Suppressor macrophage treated with lipopolysaccharide for 1 hour (primary cell): ENCODE results near the gene CYP27A1.

Experiments used
- DNase-seq, 3 donors: peaks; one replicate each; pipeline ENCODE4 v3.0.0-alpha.2; 2020 to 2022

CYP27A1 gene

GRCh38 chr2:218781691-218782527, at the start of gene CYP27A1:
Gene CYP27A1 (plus strand): TSS chr2:218782147. CDS start chr2:218782183, 36 bp downstream.
- DNase-seq, result peak; percentile 41 to 62 (median 43)

- no peak for DNase-seq
Observed at GRCh38 chr2:218732761-218733158, 49.2 kb upstream of the CYP27A1 start.

GRCh38 chr2:218733171-218734021, 48.6 kb upstream of the CYP27A1 start:
- DNase-seq, result peak; percentile 91 to 97 (median 95)

DNA sequence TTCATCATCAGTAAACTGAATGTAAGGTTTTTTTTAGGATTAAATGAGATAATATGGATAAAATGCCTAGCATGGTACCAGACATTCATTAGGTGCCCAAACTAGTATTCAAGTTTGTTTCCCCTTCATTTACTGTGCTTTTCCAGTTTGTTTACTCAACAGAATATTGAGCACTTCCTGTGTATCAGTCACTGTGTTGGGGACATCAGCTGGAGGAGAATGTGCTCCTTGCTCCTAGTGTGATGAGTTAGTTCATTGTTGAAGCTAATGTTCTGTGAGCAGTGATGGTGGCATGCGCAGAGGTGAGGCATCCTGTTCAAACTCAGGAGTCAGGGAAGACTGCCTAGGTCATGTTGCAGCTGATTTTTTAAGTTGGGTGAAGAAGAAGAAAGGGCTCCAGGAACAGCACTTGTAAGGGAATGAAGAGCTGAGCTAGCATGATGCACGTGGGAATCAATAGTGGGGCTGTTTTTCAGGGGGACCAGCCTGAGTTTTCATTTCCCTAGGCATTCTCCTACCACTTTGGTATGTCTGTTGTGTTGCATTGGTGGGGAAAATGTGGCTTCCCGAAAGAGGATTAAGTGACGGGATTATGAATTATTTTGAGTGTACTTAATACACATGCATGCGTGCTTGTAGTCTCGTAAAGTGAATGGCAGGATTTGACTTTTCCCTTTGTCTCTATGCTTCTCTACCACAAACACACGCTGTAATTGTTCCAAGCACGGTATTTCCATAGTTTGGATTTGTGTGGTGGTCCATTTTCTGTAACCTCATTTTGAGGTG, 47.6 kb upstream of the CYP27A1 start:
- DNase-seq, result peak in 1 of 3 donors; percentile 48

GRCh38 chr2:218736531-218736930, 45.4 kb upstream of the CYP27A1 start:
- no peak for DNase-seq

DNA sequence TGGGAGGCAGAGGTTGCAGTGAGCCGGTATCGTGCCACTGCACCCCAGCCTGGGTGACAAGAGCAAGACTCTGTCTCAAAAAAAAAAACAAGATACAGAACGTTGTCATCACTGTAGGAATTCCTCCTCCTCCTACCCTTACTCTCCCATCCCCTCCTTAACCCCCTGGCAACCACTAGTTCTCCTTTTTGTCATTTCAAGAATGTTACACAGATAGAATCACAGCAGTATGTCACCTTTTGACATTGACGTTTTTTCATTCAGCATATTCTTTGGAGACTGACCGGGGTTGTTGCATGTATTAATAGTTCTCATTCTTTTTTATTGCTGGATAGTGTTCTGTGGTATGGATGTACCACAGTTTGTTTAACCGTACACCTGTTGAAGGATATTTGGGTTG, 38.9 kb upstream of the CYP27A1 start:
- DNase-seq, result peak; percentile 71 to 85 (median 71)

DNA sequence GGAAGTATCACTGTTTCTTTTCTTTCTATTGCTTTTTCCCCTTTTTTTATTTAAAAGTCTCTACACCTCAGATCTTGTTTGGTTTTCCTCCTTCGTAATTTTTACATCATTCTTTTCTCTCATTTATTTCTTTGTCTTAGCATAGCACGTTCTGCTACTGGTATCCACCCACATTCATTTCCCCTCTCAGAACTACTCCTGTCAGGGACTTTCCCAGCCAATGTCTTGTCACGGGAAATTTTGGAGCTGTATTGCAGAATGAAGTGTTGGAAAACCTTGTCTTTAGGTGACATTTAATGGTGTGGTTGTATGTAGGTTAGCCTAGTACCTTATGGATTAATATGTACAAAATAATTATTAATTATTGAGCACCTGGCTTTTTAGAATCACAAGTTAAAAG, 37.3 kb upstream of the CYP27A1 start:
- peak; percentile 86 to 94 (median 94) for DNase-seq

DNA sequence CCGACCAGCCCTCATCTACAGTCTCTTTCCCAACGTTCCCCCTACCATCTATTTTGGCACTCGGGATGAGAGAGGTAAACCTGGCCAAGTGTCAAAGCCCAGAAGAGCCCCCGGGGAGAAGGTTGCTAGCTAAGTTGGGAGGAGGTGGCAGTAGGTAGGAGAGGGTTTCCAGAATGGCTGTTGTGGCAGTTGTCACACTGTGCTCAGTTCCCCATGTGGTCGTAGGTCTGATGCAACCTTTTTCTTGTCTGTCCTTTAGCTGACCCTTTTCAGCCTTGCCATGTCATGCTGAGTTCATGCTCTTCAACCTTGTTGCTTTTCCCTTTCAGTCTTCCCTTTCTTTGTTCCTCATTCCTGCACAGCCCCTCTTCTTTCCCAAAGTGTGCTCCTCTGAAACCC, 36.8 kb upstream of the CYP27A1 start:
- peak; percentile 90 to 94 (median 92) for DNase-seq

DNA sequence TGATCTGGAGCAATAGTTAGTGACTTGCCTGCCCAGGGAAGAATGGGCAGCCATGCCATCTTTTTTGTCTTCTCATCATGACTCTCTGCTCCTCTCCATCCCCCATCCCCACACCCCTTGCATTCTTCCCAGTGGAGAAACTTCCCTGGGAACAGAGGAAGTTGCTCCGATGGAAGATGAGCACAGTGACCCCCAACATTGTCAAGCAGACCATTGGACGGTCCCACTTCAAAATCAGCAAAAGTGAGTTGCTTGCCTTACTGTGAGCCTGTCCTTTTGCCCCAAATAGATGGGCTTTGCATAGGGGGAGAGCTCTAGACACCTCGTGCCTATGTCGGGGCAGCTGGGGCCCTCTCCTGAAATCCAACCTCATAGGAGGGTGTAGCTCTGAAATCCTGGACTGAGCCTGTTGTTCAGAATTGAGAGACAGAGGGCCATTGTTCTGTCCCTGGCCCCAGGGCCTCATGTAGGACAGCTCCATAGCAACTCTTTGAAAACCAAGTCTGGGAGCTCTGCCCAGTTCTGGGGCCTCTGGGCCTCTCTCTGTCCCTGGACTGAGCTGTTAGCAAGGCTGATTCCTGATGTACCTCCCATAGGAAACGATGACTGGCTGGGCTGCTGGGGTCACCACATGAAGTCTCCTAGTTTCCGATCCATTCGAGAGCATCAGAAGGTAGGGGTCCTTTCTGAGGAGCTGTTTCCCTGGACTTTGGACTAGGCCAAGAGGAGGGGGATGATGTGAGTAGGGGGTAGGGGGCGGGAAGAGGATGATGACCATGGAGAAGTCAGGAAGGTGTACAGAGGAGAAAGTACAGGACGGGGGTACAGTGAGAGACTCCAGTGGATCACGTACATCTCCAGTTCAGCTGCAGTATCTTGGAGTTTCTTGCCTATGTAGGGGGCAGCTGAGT, 36.1 kb upstream of the CYP27A1 start:
- no peak for DNase-seq

GRCh38 chr2:218746470-218746795, 35.5 kb upstream of the CYP27A1 start:
- peak in 1 of 3 donors; percentile 17 for DNase-seq

GRCh38 chr2:218746960-218747359, 35.0 kb upstream of the CYP27A1 start:
- DNase-seq, result peak in 1 of 3 donors; percentile 5

- DNase-seq, result peak in 1 of 3 donors; percentile 19
Observed at GRCh38 chr2:218748741-218749441, 33.1 kb upstream of the CYP27A1 start.

DNA sequence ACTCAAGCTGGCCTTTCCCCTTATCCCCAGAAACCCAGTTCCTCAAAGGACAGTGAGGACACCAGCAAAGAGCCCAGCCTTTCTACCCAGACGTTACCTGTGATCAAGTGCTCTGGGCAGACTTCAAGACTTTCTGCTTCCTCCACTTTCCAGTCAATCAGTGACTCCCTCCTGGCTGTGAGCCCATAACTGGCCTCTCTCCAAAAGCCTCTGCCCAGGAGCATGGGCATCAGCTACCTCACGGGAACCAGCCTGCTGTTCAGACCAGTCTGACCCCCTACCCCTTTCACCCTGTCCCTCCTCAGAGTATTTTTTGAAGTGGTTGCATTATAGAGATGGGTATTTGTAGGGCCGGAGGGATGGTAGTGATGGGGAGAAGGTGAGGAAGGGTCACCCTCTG, 27.7 kb upstream of the CYP27A1 start:
- peak in 1 of 3 donors; percentile 3 for DNase-seq

DNA sequence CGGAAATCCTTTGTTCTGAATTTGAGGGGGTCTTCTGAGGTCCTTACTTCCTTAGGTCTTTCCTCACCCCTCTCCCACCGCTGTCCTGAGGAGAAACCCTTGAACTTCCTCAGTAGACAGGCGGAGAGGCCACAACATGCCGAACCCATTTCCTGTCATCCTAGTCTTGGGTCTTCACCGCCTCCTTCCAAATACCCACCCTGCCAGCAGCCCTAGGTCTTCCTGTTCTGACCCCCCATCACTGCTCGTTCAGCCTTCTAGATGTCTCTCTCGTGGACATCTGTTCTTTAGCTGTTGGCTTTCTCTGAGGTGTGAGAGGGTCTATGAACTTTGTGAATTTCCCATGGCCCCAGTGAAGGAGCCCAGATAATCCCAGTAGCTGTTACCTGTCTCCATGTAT, 27.2 kb upstream of the CYP27A1 start:
- DNase-seq, result peak in 1 of 3 donors; percentile 10

- no peak for DNase-seq
Observed at GRCh38 chr2:218755198-218755566, 26.8 kb upstream of the CYP27A1 start.

GRCh38 chr2:218755567-218756404, 26.2 kb upstream of the CYP27A1 start:
- DNase-seq, result no peak

GRCh38 chr2:218756599-218757377, 25.2 kb upstream of the CYP27A1 start:
- DNase-seq, result no peak

DNA sequence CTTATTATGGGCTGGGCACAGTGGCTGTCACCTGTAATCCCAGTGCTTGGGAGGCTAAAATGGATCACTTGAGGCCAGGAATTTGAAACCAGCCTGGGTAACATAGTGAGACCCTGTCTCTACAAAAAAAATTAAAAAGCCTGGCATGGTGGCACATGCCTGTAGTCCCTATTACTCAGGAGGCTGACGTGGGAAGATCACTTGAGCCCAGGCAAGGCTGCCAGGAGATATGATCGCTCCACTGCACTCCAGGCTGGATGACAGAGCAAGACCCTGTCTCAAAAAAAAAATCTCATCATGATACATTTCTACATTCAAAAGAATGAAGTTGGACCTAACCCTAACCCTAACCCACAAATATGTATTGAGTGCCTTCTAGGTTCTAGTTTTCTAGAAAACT, 20.2 kb upstream of the CYP27A1 start:
- peak in 1 of 3 donors; percentile 10 for DNase-seq

GRCh38 chr2:218772759-218773158, 9.2 kb upstream of the CYP27A1 start:
- DNase-seq, result peak in 1 of 3 donors; percentile 4
